ENCODE data around the gene MLLT3. TPM values are rescaled to one million over a fixed set of nuclear protein-coding genes. Genes with fewer than 3 reads are reported as not detected.

MLLT3 gene
- total and polyA plus RNA-seq, 8 donors = 6.5 to 48.7 (median 24.4) TPM

GRCh38 chr9:20441711-20442423, 180.4 kb downstream of the MLLT3 start:
- WGBS, 5 donors = 83 to 89% (median 86%) methylated on average over 4 of the region's 4 CpGs
- Histone ChIP-seq H3K27ac (no peak overlapping the region), H3K4me1 (peaks cover 0 to 8% (median 3%) of the 10 kb centered on the region in 4 donors), H3K36me3 (no peaks in the 10 kb centered on the region), H3K27me3 (no peaks in the 10 kb centered on the region), H3K4me3 (no peak overlapping the region), H3K9me3 (no peaks in the 10 kb centered on the region)
- no peak for DNase-seq
- intact Hi-C loops (cut with DNase I; ENCODE audit: low total_unique reads) = no loop called here
- TF ChIP-seq CTCF (IDR thresholded peaks at IDR 0.05) (no peak), POLR2A (IDR thresholded peaks at IDR 0.05) (no peak), EP300 (IDR thresholded peaks at IDR 0.05) (no peak), POLR2AphosphoS5 (IDR thresholded peaks at IDR 0.05) (no peak)

GRCh38 chr9:20441166-20441565, 181.1 kb downstream of the MLLT3 start:
- Histone ChIP-seq H3K27me3 (no peaks in the 10 kb centered on the region), H3K36me3 (no peaks in the 10 kb centered on the region), H3K4me1 (peaks cover 0 to 8% (median 3%) of the 10 kb centered on the region in 4 donors), H3K4me3 (no peak overlapping the region), H3K9me3 (no peaks in the 10 kb centered on the region), H3K27ac (no peak overlapping the region)
- TF ChIP-seq POLR2AphosphoS5 (IDR thresholded peaks at IDR 0.05) = no peak
- DNase-seq = no peak
- 77 to 87% (median 79%) methylated on average over 4 of the region's 4 CpGs for WGBS, 5 donors
- intact Hi-C loops (cut with DNase I; ENCODE audit: low total_unique reads) = no loop called here

GRCh38 chr9:20437476-20437875, 184.8 kb downstream of the MLLT3 start:
- no peak for DNase-seq
- Histone ChIP-seq H3K4me1 (peaks cover 0 to under 1% (median under 1%) of the 10 kb centered on the region in 4 donors), H3K4me3 (no peak overlapping the region), H3K36me3 (no peaks in the 10 kb centered on the region), H3K27me3 (no peaks in the 10 kb centered on the region), H3K27ac (no peak overlapping the region), H3K9me3 (no peaks in the 10 kb centered on the region)
- WGBS, 5 donors = 69 to 81% (median 77%) methylated on average over 2 of the region's 2 CpGs
- intact Hi-C loops (cut with DNase I; ENCODE audit: low total_unique reads) = no loop called here
- TF ChIP-seq POLR2A (IDR thresholded peaks at IDR 0.05) = no peak
- TF ChIP-seq EP300 (IDR thresholded peaks at IDR 0.05) = no peak
- no peak for TF ChIP-seq CTCF (IDR thresholded peaks at IDR 0.05)
- no peak for TF ChIP-seq POLR2AphosphoS5 (IDR thresholded peaks at IDR 0.05)

- TF ChIP-seq CTCF (IDR thresholded peaks at IDR 0.05) (no peak), EP300 (IDR thresholded peaks at IDR 0.05) (no peak), POLR2A (IDR thresholded peaks at IDR 0.05) (no peak), POLR2AphosphoS5 (IDR thresholded peaks at IDR 0.05) (no peak)
- no peak overlapping the region for H3K4me3 ChIP-seq
- no peaks in the 10 kb centered on the region for H3K9me3 ChIP-seq
- DNase-seq = no peak
- intact Hi-C loops (cut with DNase I; ENCODE audit: low total_unique reads) = no loop called here
- no peaks in the 10 kb centered on the region for H3K4me1 ChIP-seq
- no peaks in the 10 kb centered on the region for H3K36me3 ChIP-seq
- WGBS, 5 donors = 88 to 98% (median 91%) methylated on average over 1 of the region's 1 CpG
- H3K27ac ChIP-seq = no peak overlapping the region
- H3K27me3 ChIP-seq = no peaks in the 10 kb centered on the region
Measured at GRCh38 chr9:20436476-20437195, 185.7 kb downstream of the MLLT3 start.

- Histone ChIP-seq H3K4me3 (no peak overlapping the region), H3K27me3 (no peaks in the 10 kb centered on the region), H3K27ac (no peak overlapping the region), H3K9me3 (no peaks in the 10 kb centered on the region), H3K4me1 (no peaks in the 10 kb centered on the region), H3K36me3 (no peaks in the 10 kb centered on the region)
- DNase-seq = no peak
- TF ChIP-seq POLR2AphosphoS5 (IDR thresholded peaks at IDR 0.05) (no peak), EP300 (IDR thresholded peaks at IDR 0.05) (no peak), CTCF (IDR thresholded peaks at IDR 0.05) (no peak), POLR2A (IDR thresholded peaks at IDR 0.05) (no peak)
- WGBS, 5 donors = 79 to 92% (median 85%) methylated on average over 1 of the region's 1 CpG
- intact Hi-C loops (cut with DNase I; ENCODE audit: low total_unique reads) = no loop called here
Measured at GRCh38 chr9:20428976-20429375, 193.3 kb downstream of the MLLT3 start.
